K562 (cell line): ENCODE results near the gene TMPRSS5. TPM values are rescaled to one million over a fixed set of nuclear protein-coding genes. Genes with fewer than 3 reads are reported as not detected.

Experiments
- ATAC-seq: fragments of 200-7000 bp; cut with Tn5 transposase; 3 replicates; pipeline ENCODE4 v1.9.1; 2020; ENCODE audit warnings: moderate library complexity
- BruUV-seq: library from RNA; stranded (reverse); fragments of 400-500 nt; replicated peaks from 2 replicates; lab custom pipeline; 2021; lab: Mats Ljungman, UMichigan
- CTCF ChIA-PET: fragments of 300-600 bp; formaldehyde crosslinking; extraction: SDS; loops from one replicate; lab custom pipeline; 2021; ENCODE audit warnings: low intra/inter-chr PET ratio; lab: Yijun Ruan, JAX
- POLR2A ChIA-PET: fragments of 300-600, 350-650 bp; sonication (Branson Sonifier 250); formaldehyde crosslinking; extraction: SDS; loops from one replicate; lab custom pipeline; 2021; ENCODE audit warnings: antibody characterized with exemption, inconsistent platforms; lab: Yijun Ruan, JAX
- DNase-seq, 4 experiments: peaks; one replicate each; pipeline versions ENCODE4 v3.0.0 to v3.0.0-alpha.2; 2011 to 2018; ENCODE audit warnings: low spot score in 3 of 4, mixed read lengths in 3 of 4; ENCODE audit errors: extremely low read depth in 1 of 4
- FAIRE-seq: peaks from 2 replicates; lab custom pipeline; 2011; peaks lifted over from hg19 to GRCh38; lab: Jason Lieb, UNC
- H2AFZ ChIP-seq: 2 replicates; pipeline ENCODE4 v1.6.0; 2011; ENCODE audit warnings: low read depth, low read length, control low read depth, inconsistent platforms
- H3K27ac ChIP-seq: fragments of 200-600 bp; 3 replicates; pipeline ENCODE4 v1.8.0; 2011; ENCODE audit warnings: low read depth, mild to moderate bottlenecking, control low read depth, inconsistent platforms, low read length, moderate library complexity, mixed read lengths; ENCODE audit errors: extremely low read depth
- H3K27me3 ChIP-seq, 2 experiments: fragments of 300-600 bp in 1 of 2; 2 replicates in 1 of 2; 3 replicates in 1 of 2; pipeline versions ENCODE4 v1.6.0 to v1.8.0; 2011; ENCODE audit warnings: inconsistent platforms in 2 of 2, low read length in 2 of 2, mild to moderate bottlenecking in 1 of 2, mixed read lengths in 1 of 2, moderate library complexity in 1 of 2; ENCODE audit not compliant: control insufficient read depth in 2 of 2, insufficient read depth in 2 of 2
- H3K36me3 ChIP-seq: fragments of 300-600 bp; 3 replicates; pipeline ENCODE4 v1.8.0; 2011; ENCODE audit warnings: mild to moderate bottlenecking, low read length, inconsistent platforms; ENCODE audit not compliant: control insufficient read depth, insufficient read depth
- H3K4me1 ChIP-seq, 2 experiments: fragments of 200-600 bp in 1 of 2; replicated peaks in 1 of 2; 2 replicates in 1 of 2; 3 replicates in 1 of 2; pipeline versions ENCODE4 v1.5.1 to v1.8.0; 2011; ENCODE audit warnings: inconsistent platforms in 2 of 2, low read length in 2 of 2, mild to moderate bottlenecking in 1 of 2, mixed read lengths in 1 of 2, moderate library complexity in 1 of 2; ENCODE audit not compliant: control insufficient read depth in 2 of 2, insufficient read depth in 2 of 2
- H3K4me2 ChIP-seq: 2 replicates; pipeline ENCODE4 v1.6.1; 2011; ENCODE audit warnings: low read length, control low read depth, inconsistent platforms, mixed read lengths; ENCODE audit not compliant: insufficient read depth
- H3K4me3 ChIP-seq: fragments of 200-600 bp; sonication (generic), shearing (Covaris generic); 2 replicates; pipeline ENCODE4 v1.5.1; 2016; ENCODE audit warnings: control low read depth, inconsistent platforms
- H3K79me2 ChIP-seq: fragments of 200-600 bp; 3 replicates; pipeline ENCODE4 v1.8.0; 2011; ENCODE audit warnings: low read length, inconsistent platforms; ENCODE audit not compliant: control insufficient read depth, insufficient read depth
- H3K9ac ChIP-seq, 2 experiments: 2 replicates each; pipeline versions ENCODE4 v1.6.0 to v1.6.1; 2011; ENCODE audit warnings: low read depth in 2 of 2, low read length in 2 of 2, control low read depth in 1 of 2, inconsistent platforms in 1 of 2, mild to moderate bottlenecking in 1 of 2, mixed read lengths in 1 of 2; ENCODE audit not compliant: insufficient read depth in 1 of 2
- H3K9me1 ChIP-seq: one replicate; pipeline ENCODE4 v1.6.0; 2011; ENCODE audit warnings: inconsistent platforms, mild to moderate bottlenecking, low read length, moderate library complexity; ENCODE audit not compliant: control insufficient read depth, insufficient read depth
- H3K9me3 ChIP-seq: replicated peaks from 2 replicates; pipeline ENCODE4 v1.5.1; 2011; ENCODE audit warnings: low read depth, low read length, inconsistent platforms; ENCODE audit not compliant: control insufficient read depth, insufficient read depth
- H4K20me1 ChIP-seq: replicated peaks from 2 replicates; pipeline ENCODE4 v1.6.1; 2011; ENCODE audit warnings: low read length, inconsistent platforms, mixed read lengths; ENCODE audit not compliant: control insufficient read depth, insufficient read depth
- ZBTB8A ChIP-seq: fragments of 450-650 bp; IDR thresholded peaks from 2 replicates; pipeline ENCODE4 v1.6.1; 2018; ENCODE audit warnings: mild to moderate bottlenecking, moderate library complexity; ENCODE audit not compliant: partially characterized antibody
- WGBS: fragments of 100-300 bp; shearing (Covaris generic); methylation state at CpG from one replicate; pipeline ENCODE4 v1.1.6; 2016; ENCODE audit warnings: low coverage, mixed read lengths; ENCODE audit not compliant: insufficient coverage; ENCODE audit errors: missing lambda C conversion rate; 5-methylcytosine and 5-hydroxymethylcytosine counted together
- in situ Hi-C: fragments of 300-500 bp; cut with MboI; formaldehyde crosslinking; loops from 4 replicates; pipeline ENCODE4 v1.15.0; 2018; ENCODE audit warnings: inconsistent platforms, mixed read lengths
- intact Hi-C: fragments of 100-400 bp; cut with micrococcal nuclease; formaldehyde crosslinking; loops from 2 replicates; pipeline ENCODE4 v1.14.2; 2022
- polyA plus RNA-seq, 8 experiments: library from polyadenylated mRNA; depleted of rRNA in 4 of 8; stranded (reverse) in 5 of 8; unstranded in 3 of 8; fragments of >200 nt; fragmentation: Nextera tagmentation in 2 of 8; fragmentation: Illumina TruSeq in 1 of 8; extraction: Ambion mirVana in 2 of 8; extraction: Trizol in 1 of 8; gene quantifications; 2 replicates each; pipeline versions ENCODE4 v1.2.1 to v1.2.3, GENCODE V29; 2011 to 2014; ENCODE audit warnings: inconsistent platforms in 1 of 8, missing spikeins in 1 of 8
- total RNA-seq, 7 experiments: library from RNA; depleted of rRNA in 6 of 7; stranded (reverse); fragments of >200 nt in 6 of 7; fragmentation: Illumina TruSeq in 2 of 7; extraction: Trizol in 2 of 7; gene quantifications; 2 replicates each; pipeline versions ENCODE4 v1.2.1 to v1.2.3, GENCODE V29; 2011 to 2021; ENCODE audit warnings: low replicate concordance in 1 of 7
- TF ChIP-seq, protein P1 (sequence below), 2 experiments: fragments of 450-650 bp in 1 of 2; sonication (generic) in 1 of 2; formaldehyde crosslinking in 1 of 2; IDR thresholded peaks; 2 replicates each; pipeline versions ENCODE4 v1.7.1 to v1.9.0; 2016 to 2022; ENCODE audit warnings: inconsistent platforms in 1 of 2, mild to moderate bottlenecking in 1 of 2, missing genetic modification reagents in 1 of 2
- TF ChIP-seq, protein P2 (sequence below): fragments of 450-650 bp; IDR thresholded peaks from 2 replicates; pipeline ENCODE4 v1.7.1; 2018; ENCODE audit warnings: mild to moderate bottlenecking, low read depth; ENCODE audit not compliant: partially characterized antibody

TMPRSS5 gene
- total and polyA plus RNA-seq, 9 of the 15 experiments (the other 6 are each of a cell fraction or from before 2014, with no cell fraction given), result 0.07 to 0.49 (median 0.17) TPM; not detected in 1

DNA sequence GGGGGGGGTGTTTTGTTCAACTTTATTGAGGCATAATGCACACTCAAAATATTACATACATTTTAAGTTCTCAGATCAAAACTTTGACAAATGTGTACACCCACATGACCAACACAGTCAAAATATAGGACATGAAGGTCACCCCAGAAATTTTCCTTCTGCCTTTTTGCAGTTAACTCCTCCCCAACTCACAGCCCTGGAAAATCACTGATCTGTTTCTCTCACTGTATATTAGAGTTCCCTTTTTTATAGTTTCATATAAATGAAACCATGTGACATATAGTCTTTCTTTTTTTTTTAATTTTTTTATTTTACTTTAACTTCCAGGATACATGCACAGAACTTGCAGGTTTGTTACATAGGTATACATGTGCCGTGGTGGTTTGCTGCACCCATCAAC is 4.6 kb downstream of the TMPRSS5 start:
- 80% methylated on average over 1 of the region's 1 CpG for WGBS
- FAIRE-seq (no peak), DNase-seq (no peak), ATAC-seq (no peak)
- no TSS peak for BruUV-seq
- Histone ChIP-seq H3K4me2 (no peak overlapping the region), H4K20me1 (no peaks in the 10 kb centered on the region), H3K9me3 (no peaks in the 10 kb centered on the region), H3K79me2 (no peaks in the 10 kb centered on the region), H3K4me3 (no peak overlapping the region), H2AFZ (no peak overlapping the region), H3K27me3 (no peaks in the 10 kb centered on the region), H3K36me3 (no peaks in the 10 kb centered on the region), H3K27ac (no peak overlapping the region), H3K9ac (no peak overlapping the region), H3K4me1 (peaks cover 4 to 15% of the 10 kb centered on the region in 2 experiments; a peak in 4 of 5 replicates), H3K9me1 (no peaks in the 10 kb centered on the region)
- TF ChIP-seq, protein P1, sequence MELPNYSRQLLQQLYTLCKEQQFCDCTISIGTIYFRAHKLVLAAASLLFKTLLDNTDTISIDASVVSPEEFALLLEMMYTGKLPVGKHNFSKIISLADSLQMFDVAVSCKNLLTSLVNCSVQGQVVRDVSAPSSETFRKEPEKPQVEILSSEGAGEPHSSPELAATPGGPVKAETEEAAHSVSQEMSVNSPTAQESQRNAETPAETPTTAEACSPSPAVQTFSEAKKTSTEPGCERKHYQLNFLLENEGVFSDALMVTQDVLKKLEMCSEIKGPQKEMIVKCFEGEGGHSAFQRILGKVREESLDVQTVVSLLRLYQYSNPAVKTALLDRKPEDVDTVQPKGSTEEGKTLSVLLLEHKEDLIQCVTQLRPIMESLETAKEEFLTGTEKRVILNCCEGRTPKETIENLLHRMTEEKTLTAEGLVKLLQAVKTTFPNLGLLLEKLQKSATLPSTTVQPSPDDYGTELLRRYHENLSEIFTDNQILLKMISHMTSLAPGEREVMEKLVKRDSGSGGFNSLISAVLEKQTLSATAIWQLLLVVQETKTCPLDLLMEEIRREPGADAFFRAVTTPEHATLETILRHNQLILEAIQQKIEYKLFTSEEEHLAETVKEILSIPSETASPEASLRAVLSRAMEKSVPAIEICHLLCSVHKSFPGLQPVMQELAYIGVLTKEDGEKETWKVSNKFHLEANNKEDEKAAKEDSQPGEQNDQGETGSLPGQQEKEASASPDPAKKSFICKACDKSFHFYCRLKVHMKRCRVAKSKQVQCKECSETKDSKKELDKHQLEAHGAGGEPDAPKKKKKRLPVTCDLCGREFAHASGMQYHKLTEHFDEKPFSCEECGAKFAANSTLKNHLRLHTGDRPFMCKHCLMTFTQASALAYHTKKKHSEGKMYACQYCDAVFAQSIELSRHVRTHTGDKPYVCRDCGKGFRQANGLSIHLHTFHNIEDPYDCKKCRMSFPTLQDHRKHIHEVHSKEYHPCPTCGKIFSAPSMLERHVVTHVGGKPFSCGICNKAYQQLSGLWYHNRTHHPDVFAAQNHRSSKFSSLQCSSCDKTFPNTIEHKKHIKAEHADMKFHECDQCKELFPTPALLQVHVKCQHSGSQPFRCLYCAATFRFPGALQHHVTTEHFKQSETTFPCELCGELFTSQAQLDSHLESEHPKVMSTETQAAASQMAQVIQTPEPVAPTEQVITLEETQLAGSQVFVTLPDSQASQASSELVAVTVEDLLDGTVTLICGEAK (IDR thresholded peaks at IDR 0.05), result peak; percentile 53; the same call in 1 of the 2 replicates
- TF ChIP-seq, protein P1 (CRISPR knock-in tag; IDR thresholded peaks at IDR 0.05), result no peak
- TF ChIP-seq ZBTB8A, result no peak
- TF ChIP-seq, protein P2, sequence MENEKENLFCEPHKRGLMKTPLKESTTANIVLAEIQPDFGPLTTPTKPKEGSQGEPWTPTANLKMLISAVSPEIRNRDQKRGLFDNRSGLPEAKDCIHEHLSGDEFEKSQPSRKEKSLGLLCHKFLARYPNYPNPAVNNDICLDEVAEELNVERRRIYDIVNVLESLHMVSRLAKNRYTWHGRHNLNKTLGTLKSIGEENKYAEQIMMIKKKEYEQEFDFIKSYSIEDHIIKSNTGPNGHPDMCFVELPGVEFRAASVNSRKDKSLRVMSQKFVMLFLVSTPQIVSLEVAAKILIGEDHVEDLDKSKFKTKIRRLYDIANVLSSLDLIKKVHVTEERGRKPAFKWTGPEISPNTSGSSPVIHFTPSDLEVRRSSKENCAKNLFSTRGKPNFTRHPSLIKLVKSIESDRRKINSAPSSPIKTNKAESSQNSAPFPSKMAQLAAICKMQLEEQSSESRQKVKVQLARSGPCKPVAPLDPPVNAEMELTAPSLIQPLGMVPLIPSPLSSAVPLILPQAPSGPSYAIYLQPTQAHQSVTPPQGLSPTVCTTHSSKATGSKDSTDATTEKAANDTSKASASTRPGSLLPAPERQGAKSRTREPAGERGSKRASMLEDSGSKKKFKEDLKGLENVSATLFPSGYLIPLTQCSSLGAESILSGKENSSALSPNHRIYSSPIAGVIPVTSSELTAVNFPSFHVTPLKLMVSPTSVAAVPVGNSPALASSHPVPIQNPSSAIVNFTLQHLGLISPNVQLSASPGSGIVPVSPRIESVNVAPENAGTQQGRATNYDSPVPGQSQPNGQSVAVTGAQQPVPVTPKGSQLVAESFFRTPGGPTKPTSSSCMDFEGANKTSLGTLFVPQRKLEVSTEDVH, result no peak
- ChIA-PET CTCF (no interaction called here), POLR2A (no interaction called here)
- in situ Hi-C loops (no loop called here), intact Hi-C loops (no loop called here)
